ENCODE results near the gene CEP104.

- TF ChIP-seq CTCF (IDR thresholded peaks at IDR 0.05) (no peak), POLR2A (IDR thresholded peaks at IDR 0.05) (no peak)
These were observed 38.4 kb upstream of the CEP104 start for GRCh38 chr1:3895279-3895950.

All from heart left ventricle (tissue), 13 donors.